OCI-LY7 (cell line): ENCODE measurements around the gene MICAL3. TPM values are rescaled to one million over a fixed set of nuclear protein-coding genes. Genes with fewer than 3 reads are reported as not detected.

Experiments
- BruUV-seq: library from RNA; stranded (reverse); fragments of 400-500 nt; replicated peaks from 2 replicates; lab custom pipeline; 2021; lab: Mats Ljungman, UMichigan
- CTCF ChIA-PET: fragments of 300-600 bp; sonication (Branson Sonifier 250); formaldehyde crosslinking; loops from one replicate; lab custom pipeline; 2022; ENCODE audit warnings: antibody characterized with exemption; ENCODE audit not compliant: unreplicated experiment; lab: Charles Lee
- POLR2A ChIA-PET: fragments of 300-600 bp; sonication (Branson Sonifier 250); formaldehyde crosslinking; loops from one replicate; lab custom pipeline; 2022; ENCODE audit warnings: antibody characterized with exemption; lab: Charles Lee
- DNase-seq: peaks from one replicate; pipeline ENCODE4 v3.0.0-alpha.2; 2015; ENCODE audit warnings: low spot score
- H2AFZ ChIP-seq: fragments of 200-600 bp; sonication (generic), shearing (Covaris generic); 2 replicates; pipeline ENCODE4 v1.6.1; 2014; ENCODE audit warnings: mild to moderate bottlenecking, antibody characterized with exemption, low read length, moderate library complexity
- H3K27ac ChIP-seq: fragments of 200-600 bp; sonication (generic); 2 replicates; pipeline ENCODE4 v1.5.1; 2014; ENCODE audit warnings: mixed run types, low read depth, mild to moderate bottlenecking, moderate library complexity, low read length, inconsistent platforms; ENCODE audit not compliant: poor library complexity, severe bottlenecking
- H3K36me3 ChIP-seq: fragments of 200-600 bp; sonication (generic); 2 replicates; pipeline ENCODE4 v1.6.1; 2014; ENCODE audit warnings: mild to moderate bottlenecking, antibody characterized with exemption, low read length, moderate library complexity, mixed read lengths; ENCODE audit not compliant: insufficient read depth
- H3K4me1 ChIP-seq: fragments of 200-600 bp; sonication (generic); 2 replicates; pipeline ENCODE4 v1.5.1; 2014; ENCODE audit warnings: mild to moderate bottlenecking, low read length; ENCODE audit not compliant: insufficient read depth, poor library complexity, severe bottlenecking
- H3K4me2 ChIP-seq: fragments of 200-600 bp; sonication (generic); 2 replicates; pipeline ENCODE4 v1.6.1; 2014; ENCODE audit warnings: mild to moderate bottlenecking, low read length
- H3K4me3 ChIP-seq: fragments of 200-600 bp; sonication (generic); 2 replicates; pipeline ENCODE4 v1.5.1; 2014; ENCODE audit warnings: mild to moderate bottlenecking, low read depth, low read length; ENCODE audit not compliant: poor library complexity, severe bottlenecking
- H3K79me2 ChIP-seq: fragments of 200-600 bp; sonication (generic); 2 replicates; pipeline ENCODE4 v1.6.1; 2016; ENCODE audit warnings: low read depth, mild to moderate bottlenecking, low read length, moderate library complexity, mixed read lengths; ENCODE audit not compliant: insufficient read depth
- H3K9me2 ChIP-seq: fragments of 200-600 bp; sonication (generic); 2 replicates; pipeline ENCODE4 v1.6.1; 2016; ENCODE audit warnings: mild to moderate bottlenecking, low read length, mixed read lengths; ENCODE audit not compliant: insufficient read depth
- H3K9me3 ChIP-seq: fragments of 200-600 bp; sonication (generic); 2 replicates; pipeline ENCODE4 v1.6.1; 2014; ENCODE audit warnings: mild to moderate bottlenecking, mixed run types, low read length, mixed read lengths
- H4K20me1 ChIP-seq: fragments of 200-600 bp; sonication (generic); 2 replicates; pipeline ENCODE4 v1.6.1; 2014; ENCODE audit warnings: mild to moderate bottlenecking, antibody characterized with exemption, low read length, moderate library complexity, mixed read lengths; ENCODE audit not compliant: insufficient read depth
- CTCF ChIP-seq: fragments of 200-600 bp; sonication (generic); conservative IDR thresholded peaks from 2 replicates; pipeline ENCODE4 v1.5.1; 2014; ENCODE audit warnings: mild to moderate bottlenecking, antibody characterized with exemption, low read length, moderate library complexity, mixed read lengths
- EZH2phosphoT487 ChIP-seq: fragments of 200-600 bp; sonication (generic); IDR thresholded peaks from 2 replicates; pipeline ENCODE4 v1.6.1; 2018; ENCODE audit warnings: low read depth, borderline replicate concordance, mild to moderate bottlenecking, mixed run types, antibody characterized with exemption, low read length, moderate library complexity, mixed read lengths
- intact Hi-C: fragments of 100-400 bp; cut with micrococcal nuclease; formaldehyde crosslinking; loops from one replicate; pipeline ENCODE4 v1.10.0; 2022; ENCODE audit not compliant: unreplicated experiment
- total RNA-seq, 2 experiments: library from RNA; depleted of rRNA in 1 of 2; stranded (reverse); fragments of >200 nt in 1 of 2; shearing (Covaris generic) in 1 of 2; gene quantifications; 2 replicates each; pipeline ENCODE4 v1.2.3, GENCODE V29; 2014 to 2022

MICAL3 gene
- total RNA-seq, 2 experiments from 2014 or later = 80.9 to 210 TPM

GRCh38 chr22:17930455-17931313, 93.7 kb downstream of the MICAL3 start:
- Histone ChIP-seq H3K4me2 (no peak overlapping the region), H3K9me3 (no peaks in the 10 kb centered on the region), H3K4me1 (peaks cover 18% of the 10 kb centered on the region), H3K9me2 (no peaks in the 10 kb centered on the region), H4K20me1 (peaks cover 34% of the 10 kb centered on the region), H3K27ac (no peak overlapping the region), H3K4me3 (no peak overlapping the region), H3K36me3 (peaks cover 19% of the 10 kb centered on the region), H2AFZ (no peak overlapping the region), H3K79me2 (peaks cover 94% of the 10 kb centered on the region)
- no peak for DNase-seq
- CTCF ChIA-PET = no interaction called here
- intact Hi-C loops = no loop called here
- TF ChIP-seq EZH2phosphoT487 = no peak
- no peak for TF ChIP-seq CTCF
- POLR2A ChIA-PET = no interaction called here
- BruUV-seq = no TSS peak

- no peak overlapping the region for H3K4me3 ChIP-seq
- intact Hi-C loops = no loop called here
- no peak overlapping the region for H2AFZ ChIP-seq
- no peak overlapping the region for H3K4me2 ChIP-seq
- no peak for DNase-seq
- ChIA-PET POLR2A (interaction anchor here (0.6 kb wide), 1 partner anchor 165 kb away, joined by 4 read pairs; no protein-coding TSS in a partner anchor), CTCF (no interaction called here)
- TF ChIP-seq CTCF = no peak
- TF ChIP-seq EZH2phosphoT487 = no peak
- no TSS peak for BruUV-seq
- no peak overlapping the region for H3K27ac ChIP-seq
- H3K36me3 ChIP-seq = peaks cover 26% of the 10 kb centered on the region
- no peaks in the 10 kb centered on the region for H3K9me2 ChIP-seq
- H3K9me3 ChIP-seq = no peaks in the 10 kb centered on the region
- peaks cover 99% of the 10 kb centered on the region for H3K79me2 ChIP-seq
- H4K20me1 ChIP-seq = peaks cover 41% of the 10 kb centered on the region
- peaks cover 25% of the 10 kb centered on the region for H3K4me1 ChIP-seq
These were observed 94.5 kb downstream of the MICAL3 start for GRCh38 chr22:17929909-17930308.

GRCh38 chr22:17928391-17928790, 96.0 kb downstream of the MICAL3 start:
- no peak for DNase-seq
- CTCF ChIA-PET = no interaction called here

More at GRCh38 chr22:17928391-17928790, 96.0 kb downstream of the MICAL3 start:
- Histone ChIP-seq H3K9me2 (no peaks in the 10 kb centered on the region), H3K4me3 (no peak overlapping the region), H3K9me3 (no peaks in the 10 kb centered on the region), H3K79me2 (peaks cover 100% of the 10 kb centered on the region), H3K4me2 (no peak overlapping the region), H3K36me3 (peaks cover 35% of the 10 kb centered on the region), H4K20me1 (peaks cover 55% of the 10 kb centered on the region), H3K4me1 (peaks cover 21% of the 10 kb centered on the region), H3K27ac (no peak overlapping the region), H2AFZ (no peak overlapping the region)
- TF ChIP-seq CTCF (no peak), EZH2phosphoT487 (no peak)
- POLR2A ChIA-PET = no interaction called here
- BruUV-seq = no TSS peak
- intact Hi-C loops = no loop called here
